GM13976 (cell line): Measurements from ENCODE around the gene HSPA13.

Experiments
- DNase-seq: peaks from one replicate; pipeline ENCODE4 v3.0.0; 2012; ENCODE audit warnings: low spot score
- CTCF ChIP-seq: IDR thresholded peaks from 2 replicates; pipeline ENCODE4 v1.5.1; 2012; ENCODE audit warnings: borderline replicate concordance, mild to moderate bottlenecking; ENCODE audit not compliant: insufficient read depth; ENCODE audit errors: extremely low read depth, missing control alignments, control extremely low read depth
- in situ Hi-C: fragments of 300-500 bp; cut with MboI; formaldehyde crosslinking; loops from one replicate; pipeline ENCODE4 v1.12.0; 2022; ENCODE audit warnings: low sequenced_read_pairs, mixed read lengths, inconsistent platforms; ENCODE audit not compliant: unreplicated experiment

Gene HSPA13

GRCh38 chr21:14382835-14383595 is at the start of gene HSPA13:
TSS of gene HSPA13 (minus strand) at chr21:14383146. CDS start at chr21:14383119, 27 bp downstream.
- DNase-seq, result peak; percentile 93
- in situ Hi-C loops, result no loop called here

GRCh38 chr21:14418920-14419319 is 36.0 kb upstream of the HSPA13 start:
- DNase-seq, result no peak
- in situ Hi-C loops, result loop anchor here (25.0 kb wide), 2 partner anchors 1068 to 1168 kb away; no protein-coding TSS in a partner anchor
- TF ChIP-seq CTCF, result no peak

More at GRCh38 chr21:14382835-14383595, at the start of gene HSPA13:
- TF ChIP-seq CTCF, result no peak

- DNase-seq, result no peak
- in situ Hi-C loops, result loop anchor here (25.0 kb wide), 2 partner anchors 1072 to 1172 kb away; no protein-coding TSS in a partner anchor
- no peak for TF ChIP-seq CTCF
Measured at GRCh38 chr21:14414932-14415508, 32.1 kb upstream of the HSPA13 start.

GRCh38 chr21:14405962-14406361 is 23.0 kb upstream of the HSPA13 start:
- in situ Hi-C loops, result loop anchor here (25.0 kb wide), 2 partner anchors 1081 to 1181 kb away; no protein-coding TSS in a partner anchor
- no peak for DNase-seq
- no peak for TF ChIP-seq CTCF

- DNase-seq, result no peak
- TF ChIP-seq CTCF, result no peak
- in situ Hi-C loops, result loop anchor here (25.0 kb wide), 2 partner anchors 1082 to 1182 kb away; no protein-coding TSS in a partner anchor
Measured at GRCh38 chr21:14405225-14405624, 22.3 kb upstream of the HSPA13 start.

GRCh38 chr21:14403681-14404318 is 20.9 kb upstream of the HSPA13 start:
- TF ChIP-seq CTCF, result peak; percentile 50
- peak; percentile 28 for DNase-seq
- in situ Hi-C loops, result loop anchor here (25.0 kb wide), 2 partner anchors 1084 to 1184 kb away; no protein-coding TSS in a partner anchor
